HepG2 (cell line): ENCODE data around the gene ELAC1. TPM values are rescaled to one million over a fixed set of nuclear protein-coding genes. Genes with fewer than 3 reads are reported as not detected.

Experiments used
- ARNT2 ChIP-seq: sonication (generic); formaldehyde crosslinking; IDR thresholded peaks from 2 replicates; pipeline ENCODE4 v1.8.0; 2022; ENCODE audit warnings: mild to moderate bottlenecking, low read depth, missing genetic modification reagents, moderate library complexity
- ASH2L ChIP-seq: fragments of 300-600, 200-600 bp; sonication (generic); IDR thresholded peaks from 2 replicates; pipeline ENCODE4 v1.7.0; 2017; ENCODE audit warnings: low read depth, mild to moderate bottlenecking, moderate library complexity, mixed read lengths, low read length; ENCODE audit not compliant: insufficient read length
- DNMT1 ChIP-seq: sonication (generic); formaldehyde crosslinking; IDR thresholded peaks from 2 replicates; pipeline ENCODE4 v1.5.1; 2020; ENCODE audit warnings: mild to moderate bottlenecking, missing genetic modification reagents
- EP300 ChIP-seq, 3 experiments: sonication (generic) in 1 of 3; formaldehyde crosslinking in 1 of 3; IDR thresholded peaks; 2 replicates each; pipeline versions ENCODE4 v1.5.1 to v1.6.1; 2011 to 2020; ENCODE audit warnings: low read depth in 2 of 3, low read length in 2 of 3, borderline replicate concordance in 1 of 3, improper control_type of control experiment in 1 of 3, mild to moderate bottlenecking in 1 of 3, missing genetic modification reagents in 1 of 3, moderate library complexity in 1 of 3
- PCBP1 ChIP-seq: fragments of 200-400 bp; formaldehyde crosslinking; IDR thresholded peaks from 2 replicates; pipeline ENCODE4 v1.6.1; 2017; ENCODE audit warnings: mild to moderate bottlenecking, low read depth, low read length, borderline replicate concordance
- TMF1 ChIP-seq: sonication (generic); formaldehyde crosslinking; IDR thresholded peaks from 2 replicates; pipeline ENCODE4 v1.8.1; 2022; ENCODE audit warnings: low read depth, missing genetic modification reagents
- ZNF350 ChIP-seq: sonication (generic); formaldehyde crosslinking; IDR thresholded peaks from 2 replicates; pipeline ENCODE4 v1.4.0; 2020; ENCODE audit warnings: mild to moderate bottlenecking, low read depth, missing genetic modification reagents, borderline replicate concordance
- ZNF431 ChIP-seq: sonication (generic); formaldehyde crosslinking; IDR thresholded peaks from 2 replicates; pipeline ENCODE4 v1.9.0; 2022; ENCODE audit warnings: missing genetic modification reagents, low read depth, mild to moderate bottlenecking, borderline replicate concordance
- ZNF687 ChIP-seq: sonication (generic); formaldehyde crosslinking; IDR thresholded peaks from 2 replicates; pipeline ENCODE4 v1.5.1; 2020; ENCODE audit warnings: mild to moderate bottlenecking, missing genetic modification reagents, moderate library complexity
- polyA plus RNA-seq, 8 experiments: library from polyadenylated mRNA; depleted of rRNA in 3 of 8; stranded (reverse) in 7 of 8; unstranded in 1 of 8; fragments of >200 nt; fragmentation: Illumina TruSeq in 4 of 8; extraction: Trizol in 4 of 8; gene quantifications; 2 replicates each; pipeline versions ENCODE4 v1.2.1 to v1.2.3, GENCODE V29; 2011 to 2016; ENCODE audit warnings: low read depth in 4 of 8, missing spikeins in 1 of 8, mixed read lengths in 1 of 8; ENCODE audit not compliant: insufficient read depth in 1 of 8
- total RNA-seq, 5 experiments: library from RNA; depleted of rRNA; stranded (reverse); fragments of >200 nt; fragmentation: Illumina TruSeq; extraction: Trizol; gene quantifications; 2 replicates each; pipeline ENCODE4 v1.2.3, GENCODE V29; 2016; ENCODE audit warnings: low read depth in 1 of 5
- TF ChIP-seq, protein P1 (sequence below): sonication (generic); formaldehyde crosslinking; IDR thresholded peaks from 2 replicates; pipeline ENCODE4 v1.4.0; 2020; ENCODE audit warnings: missing genetic modification reagents
- TF ChIP-seq, protein P2 (sequence below): IDR thresholded peaks from 2 replicates; pipeline ENCODE4 v1.6.1; 2016; ENCODE audit warnings: low read depth, control low read depth
- TF ChIP-seq, protein P3 (sequence below): IDR thresholded peaks from 2 replicates; pipeline ENCODE4 v1.6.1; 2016; ENCODE audit warnings: missing compliant biosample characterization, missing genetic modification reagents, borderline replicate concordance

ELAC1 gene
- total and polyA plus RNA-seq, 2 of the 13 experiments (the other 11 are each of a cell fraction or from before 2014, with no cell fraction given) = 1.9 to 3.6 TPM

- TF ChIP-seq, protein P1, sequence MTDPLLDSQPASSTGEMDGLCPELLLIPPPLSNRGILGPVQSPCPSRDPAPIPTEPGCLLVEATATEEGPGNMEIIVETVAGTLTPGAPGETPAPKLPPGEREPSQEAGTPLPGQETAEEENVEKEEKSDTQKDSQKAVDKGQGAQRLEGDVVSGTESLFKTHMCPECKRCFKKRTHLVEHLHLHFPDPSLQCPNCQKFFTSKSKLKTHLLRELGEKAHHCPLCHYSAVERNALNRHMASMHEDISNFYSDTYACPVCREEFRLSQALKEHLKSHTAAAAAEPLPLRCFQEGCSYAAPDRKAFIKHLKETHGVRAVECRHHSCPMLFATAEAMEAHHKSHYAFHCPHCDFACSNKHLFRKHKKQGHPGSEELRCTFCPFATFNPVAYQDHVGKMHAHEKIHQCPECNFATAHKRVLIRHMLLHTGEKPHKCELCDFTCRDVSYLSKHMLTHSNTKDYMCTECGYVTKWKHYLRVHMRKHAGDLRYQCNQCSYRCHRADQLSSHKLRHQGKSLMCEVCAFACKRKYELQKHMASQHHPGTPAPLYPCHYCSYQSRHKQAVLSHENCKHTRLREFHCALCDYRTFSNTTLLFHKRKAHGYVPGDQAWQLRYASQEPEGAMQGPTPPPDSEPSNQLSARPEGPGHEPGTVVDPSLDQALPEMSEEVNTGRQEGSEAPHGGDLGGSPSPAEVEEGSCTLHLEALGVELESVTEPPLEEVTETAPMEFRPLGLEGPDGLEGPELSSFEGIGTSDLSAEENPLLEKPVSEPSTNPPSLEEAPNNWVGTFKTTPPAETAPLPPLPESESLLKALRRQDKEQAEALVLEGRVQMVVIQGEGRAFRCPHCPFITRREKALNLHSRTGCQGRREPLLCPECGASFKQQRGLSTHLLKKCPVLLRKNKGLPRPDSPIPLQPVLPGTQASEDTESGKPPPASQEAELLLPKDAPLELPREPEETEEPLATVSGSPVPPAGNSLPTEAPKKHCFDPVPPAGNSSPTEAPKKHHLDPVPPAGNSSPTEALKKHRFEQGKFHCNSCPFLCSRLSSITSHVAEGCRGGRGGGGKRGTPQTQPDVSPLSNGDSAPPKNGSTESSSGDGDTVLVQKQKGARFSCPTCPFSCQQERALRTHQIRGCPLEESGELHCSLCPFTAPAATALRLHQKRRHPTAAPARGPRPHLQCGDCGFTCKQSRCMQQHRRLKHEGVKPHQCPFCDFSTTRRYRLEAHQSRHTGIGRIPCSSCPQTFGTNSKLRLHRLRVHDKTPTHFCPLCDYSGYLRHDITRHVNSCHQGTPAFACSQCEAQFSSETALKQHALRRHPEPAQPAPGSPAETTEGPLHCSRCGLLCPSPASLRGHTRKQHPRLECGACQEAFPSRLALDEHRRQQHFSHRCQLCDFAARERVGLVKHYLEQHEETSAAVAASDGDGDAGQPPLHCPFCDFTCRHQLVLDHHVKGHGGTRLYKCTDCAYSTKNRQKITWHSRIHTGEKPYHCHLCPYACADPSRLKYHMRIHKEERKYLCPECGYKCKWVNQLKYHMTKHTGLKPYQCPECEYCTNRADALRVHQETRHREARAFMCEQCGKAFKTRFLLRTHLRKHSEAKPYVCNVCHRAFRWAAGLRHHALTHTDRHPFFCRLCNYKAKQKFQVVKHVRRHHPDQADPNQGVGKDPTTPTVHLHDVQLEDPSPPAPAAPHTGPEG (CRISPR knock-in tag) = peak; percentile 94
- TF ChIP-seq EP300 (IDR thresholded peaks at IDR 0.05; ENCODE audit: low read depth in 2 of 2, low read length in 2 of 2) = no peak
- TF ChIP-seq EP300 (CRISPR knock-in tag; IDR thresholded peaks at IDR 0.05; ENCODE audit: borderline replicate concordance) = no peak
- TF ChIP-seq, protein P2, sequence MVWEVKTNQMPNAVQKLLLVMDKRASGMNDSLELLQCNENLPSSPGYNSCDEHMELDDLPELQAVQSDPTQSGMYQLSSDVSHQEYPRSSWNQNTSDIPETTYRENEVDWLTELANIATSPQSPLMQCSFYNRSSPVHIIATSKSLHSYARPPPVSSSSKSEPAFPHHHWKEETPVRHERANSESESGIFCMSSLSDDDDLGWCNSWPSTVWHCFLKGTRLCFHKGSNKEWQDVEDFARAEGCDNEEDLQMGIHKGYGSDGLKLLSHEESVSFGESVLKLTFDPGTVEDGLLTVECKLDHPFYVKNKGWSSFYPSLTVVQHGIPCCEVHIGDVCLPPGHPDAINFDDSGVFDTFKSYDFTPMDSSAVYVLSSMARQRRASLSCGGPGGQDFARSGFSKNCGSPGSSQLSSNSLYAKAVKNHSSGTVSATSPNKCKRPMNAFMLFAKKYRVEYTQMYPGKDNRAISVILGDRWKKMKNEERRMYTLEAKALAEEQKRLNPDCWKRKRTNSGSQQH (CRISPR knock-in tag) = no peak
- TF ChIP-seq ASH2L = peak; percentile 75
- TF ChIP-seq ZNF687 = peak; percentile 89
- peak; percentile 87 for TF ChIP-seq ARNT2 (CRISPR knock-in tag)
- TF ChIP-seq, protein P3, sequence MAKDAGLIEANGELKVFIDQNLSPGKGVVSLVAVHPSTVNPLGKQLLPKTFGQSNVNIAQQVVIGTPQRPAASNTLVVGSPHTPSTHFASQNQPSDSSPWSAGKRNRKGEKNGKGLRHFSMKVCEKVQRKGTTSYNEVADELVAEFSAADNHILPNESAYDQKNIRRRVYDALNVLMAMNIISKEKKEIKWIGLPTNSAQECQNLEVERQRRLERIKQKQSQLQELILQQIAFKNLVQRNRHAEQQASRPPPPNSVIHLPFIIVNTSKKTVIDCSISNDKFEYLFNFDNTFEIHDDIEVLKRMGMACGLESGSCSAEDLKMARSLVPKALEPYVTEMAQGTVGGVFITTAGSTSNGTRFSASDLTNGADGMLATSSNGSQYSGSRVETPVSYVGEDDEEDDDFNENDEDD = peak; percentile 89; the same call in 1 of the 2 replicates
- TF ChIP-seq TMF1 (CRISPR knock-in tag) = peak; percentile 81; the same call in 1 of the 2 replicates
- TF ChIP-seq PCBP1 = no peak
- TF ChIP-seq ZNF431 (CRISPR knock-in tag) = no peak
- TF ChIP-seq DNMT1 (CRISPR knock-in tag) = no peak
- TF ChIP-seq ZNF350 (CRISPR knock-in tag) = no peak
Observed at GRCh38 chr18:50967714-50968661, at the start of gene ELAC1 (continued).
